Measurements from ENCODE around the gene NOS1AP.
"Not testable (repeated sequence)": the region's sequence is repeated elsewhere in the genome, so short reads cannot be mapped to it uniquely, and the experiment has no call there.

Gene NOS1AP

GRCh38 chr1:162343470-162343869 lies 274.0 kb downstream of the NOS1AP start:
- ChIA-PET CTCF (interaction anchor here (4.4 kb wide), 1 partner anchor 13 kb away, joined by 25 read pairs; no protein-coding TSS in a partner anchor), POLR2A (no interaction called here)
- DNase-seq (ENCODE audit: extremely low spot score) = no peak
- no peak for TF ChIP-seq CTCF (IDR thresholded peaks at IDR 0.05; ENCODE audit: control extremely low read depth, extremely low read depth, low read depth, missing control alignments)

- CTCF ChIA-PET = interaction anchor here (0.9 to 1.8 kb wide), 4 partner anchors 9 to 24 kb away, joined by 3 to 5 read pairs (median 4); no protein-coding TSS in a partner anchor
- POLR2A ChIA-PET = no interaction called here
- no peak for DNase-seq (ENCODE audit: extremely low spot score)
- no peak for TF ChIP-seq CTCF (IDR thresholded peaks at IDR 0.05; ENCODE audit: control extremely low read depth, extremely low read depth, low read depth, missing control alignments)
Measured at GRCh38 chr1:162347281-162347680, 277.8 kb downstream of the NOS1AP start.

- ChIA-PET CTCF (interaction anchor here (0.7 to 1.0 kb wide), 3 partner anchors 8 to 42 kb away, joined by 3 read pairs; no protein-coding TSS in a partner anchor), POLR2A (no interaction called here)
- no peak for DNase-seq (ENCODE audit: extremely low spot score)
- TF ChIP-seq CTCF (IDR thresholded peaks at IDR 0.05; ENCODE audit: control extremely low read depth, extremely low read depth, low read depth, missing control alignments) = no peak
Measured at GRCh38 chr1:162349635-162350330, 280.3 kb downstream of the NOS1AP start.

- CTCF ChIA-PET = interaction anchor here (0.7 to 1.4 kb wide), 3 partner anchors 11 to 314 kb away, joined by 3 to 4 read pairs (median 4); no protein-coding TSS in a partner anchor
- no peak for DNase-seq (ENCODE audit: extremely low spot score)
- POLR2A ChIA-PET = interaction anchor here (0.6 kb wide), 1 partner anchor 717 kb away, joined by 3 read pairs; no protein-coding TSS in a partner anchor
- TF ChIP-seq CTCF (IDR thresholded peaks at IDR 0.05; ENCODE audit: control extremely low read depth, extremely low read depth, low read depth, missing control alignments) = no peak
Measured at GRCh38 chr1:162351246-162351842, 281.9 kb downstream of the NOS1AP start.

GRCh38 chr1:162351874-162352273 lies 282.4 kb downstream of the NOS1AP start:
- POLR2A ChIA-PET = interaction anchor here (0.6 kb wide), 1 partner anchor 717 kb away, joined by 3 read pairs; no protein-coding TSS in a partner anchor
- CTCF ChIA-PET = interaction anchor here (0.7 to 1.4 kb wide), 4 partner anchors 10 to 315 kb away, joined by 3 to 4 read pairs (median 4); no protein-coding TSS in a partner anchor
- DNase-seq (ENCODE audit: extremely low spot score) = not testable (repeated sequence)

GRCh38 chr1:162353078-162353477 lies 283.6 kb downstream of the NOS1AP start:
- no peak for TF ChIP-seq CTCF (IDR thresholded peaks at IDR 0.05; ENCODE audit: control extremely low read depth, extremely low read depth, low read depth, missing control alignments)
- ChIA-PET POLR2A (no interaction called here), CTCF (interaction anchor here (1.0 kb wide), 1 partner anchor 14 kb away, joined by 3 read pairs; no protein-coding TSS in a partner anchor)
- no peak for DNase-seq (ENCODE audit: extremely low spot score)

GRCh38 chr1:162353702-162354101 lies 284.2 kb downstream of the NOS1AP start:
- CTCF ChIA-PET = interaction anchor here (1.4 kb wide), 1 partner anchor 430 kb away, joined by 3 read pairs; no protein-coding TSS in a partner anchor
- POLR2A ChIA-PET = no interaction called here
- TF ChIP-seq CTCF (IDR thresholded peaks at IDR 0.05; ENCODE audit: control extremely low read depth, extremely low read depth, low read depth, missing control alignments) = no peak
- no peak for DNase-seq (ENCODE audit: extremely low spot score)
